GM21825 (cell line): ENCODE data around the gene PLCL2.

ENCODE experiments used
- ATAC-seq: cut with Tn5 transposase; IDR thresholded peaks from one replicate; pipeline ENCODE4 v1.9.1; 2021; ENCODE audit warnings: mild to moderate bottlenecking, moderate library complexity; ENCODE audit not compliant: unreplicated experiment

The PLCL2 gene

DNA sequence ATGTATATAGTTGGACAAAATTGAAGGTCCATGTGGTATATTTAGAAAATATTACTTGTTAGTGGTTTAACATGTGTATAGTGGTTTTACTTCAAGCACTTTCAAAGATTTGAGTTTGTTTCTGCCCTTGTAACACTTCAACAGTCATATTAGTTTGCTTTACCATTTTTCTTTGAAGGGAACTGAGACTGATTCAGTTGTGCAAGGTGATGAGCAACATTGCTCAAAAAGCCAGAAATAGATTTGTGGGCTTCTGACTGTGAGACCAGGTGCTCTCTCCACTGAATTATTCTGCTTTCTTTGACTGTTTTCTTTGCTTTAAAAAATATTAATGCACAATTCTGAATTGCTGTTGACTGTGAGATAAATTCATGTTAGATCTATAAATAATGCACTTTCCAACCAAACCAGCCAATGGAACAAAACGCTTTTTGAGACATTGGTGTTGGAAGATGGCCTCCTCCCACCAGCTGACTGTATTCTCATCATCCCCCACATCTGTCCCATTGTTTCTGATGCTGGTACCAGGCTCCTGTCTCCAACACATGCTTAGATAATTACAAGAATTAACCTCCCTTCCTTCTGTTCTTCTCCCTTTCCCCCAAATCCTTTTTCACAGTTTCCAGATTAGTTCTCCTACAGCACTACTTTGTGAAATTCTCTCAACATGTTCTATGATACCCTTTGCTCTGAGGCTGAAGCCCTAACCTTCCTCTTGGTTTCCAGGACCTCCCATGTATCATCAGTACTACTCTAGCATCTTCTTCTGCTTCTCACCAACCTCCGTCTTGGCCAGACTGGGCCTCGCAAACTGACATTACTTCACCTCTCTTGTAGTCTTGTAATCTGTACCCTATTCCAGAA is 27.9 kb downstream of the PLCL2 start:
- peak; percentile 88 for ATAC-seq

DNA sequence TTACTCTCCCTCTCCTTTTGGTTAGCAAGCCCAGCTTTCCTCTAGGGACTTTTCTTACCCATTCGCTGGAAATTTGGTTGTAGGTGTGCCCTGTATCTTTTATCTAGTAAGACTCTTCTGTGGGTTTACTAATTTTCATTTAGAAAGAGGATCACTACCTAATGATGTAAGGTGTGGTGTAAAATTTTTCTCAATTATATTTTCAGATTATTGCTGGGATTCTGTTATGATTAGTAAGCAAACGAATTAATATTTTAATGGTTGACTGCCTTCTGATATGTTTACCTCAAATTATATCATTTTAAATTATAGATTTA is 28.5 kb downstream of the PLCL2 start:
- ATAC-seq, result no peak

DNA sequence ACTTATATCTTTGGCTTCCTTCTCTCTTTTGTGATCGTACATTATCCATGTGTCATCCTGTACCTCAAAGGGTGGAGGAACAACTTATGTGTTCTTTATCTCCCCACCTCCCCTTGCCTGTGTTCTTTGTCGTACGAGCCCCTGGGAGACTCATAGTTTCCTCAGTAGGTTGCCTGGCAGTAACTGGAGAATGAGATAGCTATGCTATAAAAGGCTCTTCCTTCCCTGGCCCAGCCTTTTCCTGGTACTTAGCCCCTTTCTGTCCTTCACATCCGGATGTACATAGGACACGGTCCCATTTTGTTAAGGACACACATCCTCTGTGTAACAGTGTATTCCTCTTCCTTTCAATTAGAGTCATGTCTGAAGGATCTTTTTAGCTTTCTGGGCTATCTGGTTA is 32.1 kb downstream of the PLCL2 start:
- ATAC-seq, result no peak

DNA sequence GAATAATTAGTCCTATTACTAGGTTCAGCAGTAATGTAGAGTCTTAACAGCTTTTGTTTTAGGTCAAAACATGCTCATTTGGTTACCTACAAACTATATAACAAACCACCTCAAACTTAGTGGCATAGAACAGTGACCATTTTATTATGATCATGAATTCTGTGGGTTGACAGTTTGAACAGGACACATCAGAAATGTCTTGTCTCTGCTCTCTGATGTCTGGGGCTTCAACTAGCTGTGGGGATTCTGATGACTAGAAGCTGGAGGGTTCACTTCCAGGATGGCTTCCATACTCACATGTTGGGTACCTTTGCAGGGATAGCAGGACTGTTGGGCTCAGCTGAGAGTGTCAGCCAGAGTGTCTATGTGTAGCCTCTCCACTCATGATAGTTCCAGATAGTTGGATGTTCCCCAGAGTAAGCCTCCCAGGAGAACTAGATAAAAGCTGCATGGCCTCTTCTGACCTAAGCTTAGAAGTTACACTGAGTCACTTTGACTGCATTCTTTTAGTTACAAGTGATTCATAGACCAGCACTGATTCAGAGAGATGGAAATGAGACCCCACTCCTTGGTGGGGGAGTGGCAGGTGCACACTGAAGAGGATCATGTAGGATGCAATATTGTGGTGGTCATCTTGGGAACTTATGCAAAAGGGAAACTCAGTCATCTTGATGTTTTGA is 32.6 kb downstream of the PLCL2 start:
- no peak for ATAC-seq

DNA sequence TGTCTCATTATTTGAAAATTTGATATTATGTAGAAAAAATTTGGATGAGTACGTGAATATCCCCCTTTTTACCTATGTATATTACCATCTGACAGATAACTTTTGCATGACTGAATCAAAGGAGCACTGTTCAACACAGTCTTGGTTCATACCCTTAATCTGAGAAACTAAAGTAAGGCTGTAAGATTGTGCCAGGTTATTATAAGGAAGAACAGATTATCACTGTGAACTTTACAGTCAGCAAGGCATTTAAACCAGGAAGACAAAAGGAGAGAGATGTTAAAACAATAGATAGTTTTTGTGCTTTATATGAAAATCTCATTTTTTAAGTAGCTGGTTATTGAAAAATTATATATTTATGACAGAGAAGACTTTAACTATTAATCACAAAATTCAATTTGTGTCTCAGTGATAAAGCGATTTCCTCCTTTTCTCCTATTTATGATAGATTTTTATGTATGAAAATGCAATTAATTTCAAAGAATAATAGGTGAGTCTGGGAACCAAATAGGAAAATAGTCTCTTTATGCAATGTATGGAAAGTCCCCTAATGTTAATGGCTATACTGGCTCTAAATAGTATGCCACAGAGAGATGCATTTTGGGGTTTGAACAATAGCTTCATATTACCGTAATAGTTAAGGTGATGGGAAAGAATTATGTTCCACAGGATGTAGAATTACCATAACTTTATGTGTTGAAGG is 33.4 kb downstream of the PLCL2 start:
- no peak for ATAC-seq

DNA sequence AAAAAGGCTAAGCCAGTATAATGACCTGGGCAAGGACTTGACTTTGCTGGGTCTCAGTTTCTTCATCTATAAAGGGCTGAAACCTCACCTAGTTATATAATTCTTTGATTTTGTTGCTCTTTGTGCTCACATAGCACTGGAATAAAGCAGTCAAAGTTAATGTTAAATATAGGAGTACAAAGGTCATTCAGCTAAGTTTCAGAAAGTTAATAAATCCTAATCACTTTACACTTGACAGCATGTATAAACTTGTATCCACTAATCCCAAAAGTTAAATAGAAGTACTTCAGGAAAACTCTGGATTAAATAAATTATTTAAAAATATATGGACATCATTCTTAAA is 33.9 kb downstream of the PLCL2 start:
- ATAC-seq, result no peak

DNA sequence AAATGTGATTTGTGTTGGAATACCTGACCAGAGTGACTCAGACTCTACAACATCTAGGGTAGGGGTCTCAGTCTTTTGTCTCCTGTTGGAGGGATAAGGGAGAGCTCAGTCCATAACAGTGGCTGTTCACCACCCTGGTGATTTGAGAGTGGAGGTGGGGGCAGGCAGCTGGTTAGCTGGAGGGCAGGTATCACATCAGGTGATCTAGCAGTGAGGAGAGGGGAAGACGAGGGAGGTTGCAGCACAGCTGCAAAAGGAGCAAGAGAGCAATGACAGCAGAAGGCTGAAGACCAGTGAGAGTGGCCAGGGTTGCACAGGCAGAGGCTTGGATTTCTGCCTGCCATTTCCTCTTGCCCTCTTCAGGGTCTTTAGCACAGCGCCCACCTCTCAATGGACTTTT is 38.4 kb downstream of the PLCL2 start:
- ATAC-seq, result no peak

DNA sequence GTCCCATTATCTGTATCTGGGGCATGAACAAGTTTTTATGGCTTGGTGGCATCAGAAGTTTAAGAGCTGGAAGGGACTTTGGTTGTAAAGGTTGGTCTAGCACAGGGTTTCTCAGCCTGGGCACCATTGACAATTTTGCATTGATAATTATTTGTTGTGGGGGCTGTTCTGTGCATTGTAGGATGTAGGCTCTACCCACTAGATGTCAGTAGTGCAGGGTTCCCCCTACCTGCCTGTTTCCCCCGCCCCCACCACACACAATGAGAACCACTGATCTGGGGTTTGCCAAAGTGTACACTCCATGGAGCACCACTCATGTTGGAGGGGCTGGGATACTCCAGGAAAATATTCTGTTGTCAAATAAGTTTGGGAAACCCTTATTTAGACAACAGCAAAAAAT is 42.7 kb downstream of the PLCL2 start:
- peak; percentile 44 for ATAC-seq

DNA sequence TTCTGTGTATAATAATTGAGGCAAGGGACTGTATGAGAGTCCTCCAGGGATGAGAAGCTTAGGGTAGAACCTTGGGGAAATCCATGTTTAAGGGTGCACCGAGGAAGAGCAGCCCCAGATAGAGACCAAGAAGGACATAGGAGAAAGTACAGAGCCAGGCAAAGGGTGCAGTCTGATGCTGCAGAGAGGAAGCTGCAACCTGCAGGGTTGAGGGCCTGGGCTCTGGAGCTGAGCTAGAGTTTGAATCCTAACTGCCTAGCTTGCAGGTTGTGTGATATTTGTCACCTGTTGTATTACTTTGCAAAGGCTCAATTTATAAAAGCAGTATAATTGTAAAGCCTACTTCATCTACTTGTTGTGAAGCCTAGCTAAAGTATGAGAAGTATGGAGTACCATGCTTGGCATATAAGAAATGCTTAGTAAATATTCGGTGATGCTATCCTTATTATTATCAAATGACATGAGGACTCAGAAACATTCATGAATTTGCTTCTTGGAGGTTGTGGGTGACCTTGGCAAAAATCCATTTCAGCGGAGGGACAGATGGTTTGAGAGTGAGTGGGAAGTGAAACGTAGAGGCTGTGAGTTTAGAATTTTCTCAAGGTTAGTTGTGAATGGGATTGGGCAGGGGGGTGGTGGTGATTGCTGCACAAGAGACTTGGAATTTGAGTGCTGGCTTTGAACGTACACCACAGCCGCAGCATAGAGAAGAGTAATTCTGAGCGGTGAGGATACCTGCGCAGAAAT is 43.8 kb downstream of the PLCL2 start:
- no peak for ATAC-seq

DNA sequence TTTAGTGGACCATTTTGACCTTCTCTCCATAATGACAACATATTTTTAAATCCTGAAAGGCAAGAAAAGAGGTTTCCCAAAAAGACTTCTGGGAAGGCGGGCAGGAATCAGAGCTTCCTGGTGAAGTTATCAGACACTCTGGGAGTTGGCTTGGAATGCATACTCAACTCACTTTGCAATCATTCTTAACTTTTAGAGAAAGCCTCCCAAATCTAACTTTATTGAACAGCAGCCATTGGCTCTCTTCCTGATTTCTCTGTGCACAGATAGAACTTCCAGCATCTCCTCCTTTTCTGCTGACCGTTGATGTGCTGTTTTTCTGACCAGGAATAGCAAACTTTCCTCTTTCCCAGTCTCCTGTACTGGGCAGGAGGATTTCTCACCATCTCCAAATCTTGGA is 44.6 kb downstream of the PLCL2 start:
- ATAC-seq, result no peak

DNA sequence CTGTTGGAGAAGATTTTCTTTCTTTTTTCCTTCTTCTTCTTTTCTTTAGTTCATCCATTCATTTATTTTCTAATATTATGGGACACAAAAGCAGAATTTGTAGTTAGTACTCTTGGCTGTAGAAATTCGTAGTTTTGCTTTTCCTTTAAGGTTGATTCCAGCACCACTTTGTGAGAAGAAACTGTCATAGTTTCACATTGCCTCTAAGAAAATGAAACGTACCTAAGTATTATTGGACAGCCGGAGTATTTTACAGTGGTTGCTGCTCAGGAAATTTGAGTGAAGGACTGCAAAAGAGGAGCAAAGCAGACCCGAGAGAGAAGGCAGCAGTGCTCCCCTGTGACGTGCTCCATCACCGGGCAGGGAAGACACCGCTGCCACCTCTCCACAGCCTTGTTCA is 48.1 kb downstream of the PLCL2 start:
- ATAC-seq, result no peak

DNA sequence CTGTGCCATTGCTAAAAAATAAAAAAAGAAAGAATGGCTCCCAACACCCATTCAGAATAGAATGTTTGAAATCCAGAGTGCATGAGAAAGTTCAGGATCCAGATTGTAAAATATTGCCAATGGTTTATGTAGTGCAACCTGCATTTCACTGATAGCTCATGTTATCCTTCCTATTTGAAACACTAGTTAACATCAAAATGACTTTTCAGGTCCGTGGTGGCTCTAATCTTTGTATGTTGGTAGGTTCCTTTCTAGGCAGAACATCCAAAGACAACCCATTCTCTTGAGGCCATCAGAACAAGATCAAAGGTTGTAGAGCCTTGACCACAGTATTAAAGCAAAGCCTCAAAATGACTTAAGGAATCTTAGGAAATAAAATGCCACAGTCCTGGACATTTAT is 51.0 kb downstream of the PLCL2 start:
- ATAC-seq, result no peak

DNA sequence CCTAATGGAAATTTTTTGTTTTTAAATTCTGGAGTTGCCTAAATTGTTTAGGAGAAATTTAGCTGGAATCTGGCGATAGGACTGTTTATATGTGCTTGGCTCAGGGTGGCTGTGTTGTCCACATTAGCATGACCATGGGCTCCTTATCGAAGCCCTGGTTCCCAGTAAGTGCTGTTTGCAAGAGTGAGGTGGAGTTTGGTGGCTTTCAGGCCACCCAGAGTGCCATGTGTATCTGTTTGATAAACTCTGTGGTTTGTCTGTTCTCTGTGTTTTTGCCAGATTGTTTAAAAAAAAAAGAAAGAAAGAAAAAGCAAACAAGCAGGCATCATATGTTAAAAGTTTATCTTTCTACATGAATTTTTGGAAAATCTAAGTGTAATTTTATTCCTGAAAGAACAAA is 51.5 kb downstream of the PLCL2 start:
- no peak for ATAC-seq

DNA sequence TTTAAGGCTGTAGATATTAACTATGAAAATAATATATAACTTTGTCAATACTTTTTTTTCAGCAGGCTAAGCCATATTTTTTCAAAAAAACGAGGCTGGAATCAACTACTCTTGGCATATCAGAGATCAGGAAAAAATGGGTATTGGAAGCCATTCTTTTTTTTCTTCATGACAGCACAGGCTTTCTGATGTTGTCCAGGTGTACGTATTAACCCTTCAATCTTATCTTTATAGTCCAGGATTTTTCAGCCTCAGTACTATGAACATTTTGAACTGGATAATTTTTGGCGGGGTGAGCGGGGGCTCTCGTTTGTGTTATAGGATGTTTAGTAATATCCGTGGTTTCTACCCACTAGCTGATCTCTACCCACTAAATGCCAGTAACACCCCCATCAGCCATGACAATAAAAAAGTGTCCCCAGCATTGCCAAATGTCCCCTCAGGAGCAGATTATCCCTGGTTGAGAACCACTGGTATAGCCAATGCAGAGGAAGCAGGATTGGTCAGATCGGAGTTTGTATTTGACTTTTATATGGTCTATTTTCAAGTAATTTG is 52.0 kb downstream of the PLCL2 start:
- no peak for ATAC-seq

DNA sequence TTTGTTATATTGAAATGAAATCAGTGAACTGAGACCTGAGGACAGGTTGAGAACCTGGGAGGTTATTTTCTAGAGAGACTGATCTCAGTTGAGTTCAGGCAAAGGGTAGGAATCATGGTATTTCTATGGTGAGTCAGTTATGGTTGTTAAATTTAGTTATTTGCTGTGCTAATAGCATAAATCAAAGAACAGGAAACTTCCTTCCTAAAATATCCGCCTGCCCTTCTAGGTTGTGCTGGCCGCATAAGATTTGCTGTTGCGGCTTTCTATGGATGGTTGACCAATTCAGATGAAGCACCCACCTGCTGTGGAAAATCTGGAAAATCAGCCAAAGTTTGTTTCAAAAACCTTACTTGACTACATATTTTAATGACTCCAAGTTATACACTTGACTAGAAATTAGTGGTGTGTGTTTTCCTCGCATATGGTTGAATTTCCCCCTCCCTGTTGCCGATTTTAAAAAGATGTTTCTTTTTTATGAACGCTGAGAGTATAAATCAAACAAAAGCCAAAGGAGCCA is 52.6 kb downstream of the PLCL2 start:
- ATAC-seq, result no peak

DNA sequence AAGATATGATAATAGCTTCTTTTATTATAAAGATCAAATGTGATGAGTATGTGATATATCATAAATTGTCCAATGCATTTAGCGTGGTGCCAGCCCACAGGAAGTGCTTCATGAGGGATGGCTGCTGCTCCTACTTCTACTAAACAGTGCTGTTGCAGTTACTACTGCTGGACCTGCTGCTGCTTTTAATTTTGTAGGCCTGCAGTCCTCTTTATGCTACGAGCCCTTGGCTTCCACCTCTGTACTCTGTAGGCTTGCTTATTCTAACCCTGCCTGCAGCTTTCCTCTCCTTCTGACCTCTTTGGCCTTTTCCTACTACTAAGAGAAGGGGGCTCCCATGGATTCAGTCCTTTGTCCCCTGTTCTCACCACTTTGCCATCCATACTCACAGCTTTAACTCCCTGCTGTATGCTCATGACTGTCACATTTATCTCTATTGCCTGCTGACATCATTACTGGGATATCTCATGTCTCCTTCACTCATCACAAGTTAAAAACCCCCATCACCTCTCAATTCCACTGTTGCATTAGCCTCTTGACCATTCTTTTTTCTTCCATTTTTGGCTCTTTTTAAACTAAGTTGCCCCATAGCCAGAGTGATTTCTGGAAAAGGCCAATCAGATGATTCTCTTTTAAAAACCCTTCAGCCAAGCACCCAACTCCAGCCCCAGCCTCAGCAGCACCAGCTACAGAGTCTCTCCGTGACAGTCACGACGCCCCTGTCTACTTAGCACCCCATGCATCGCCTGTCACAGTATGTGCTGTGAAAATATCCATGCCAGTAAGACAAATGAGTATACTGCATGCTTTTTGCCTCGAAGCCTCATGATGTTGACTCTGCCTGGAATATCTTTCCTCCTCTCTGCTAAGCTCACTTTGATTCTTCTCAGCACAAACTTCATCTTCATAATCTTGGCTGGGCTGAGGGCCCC is 56.3 kb downstream of the PLCL2 start:
- ATAC-seq, result no peak

DNA sequence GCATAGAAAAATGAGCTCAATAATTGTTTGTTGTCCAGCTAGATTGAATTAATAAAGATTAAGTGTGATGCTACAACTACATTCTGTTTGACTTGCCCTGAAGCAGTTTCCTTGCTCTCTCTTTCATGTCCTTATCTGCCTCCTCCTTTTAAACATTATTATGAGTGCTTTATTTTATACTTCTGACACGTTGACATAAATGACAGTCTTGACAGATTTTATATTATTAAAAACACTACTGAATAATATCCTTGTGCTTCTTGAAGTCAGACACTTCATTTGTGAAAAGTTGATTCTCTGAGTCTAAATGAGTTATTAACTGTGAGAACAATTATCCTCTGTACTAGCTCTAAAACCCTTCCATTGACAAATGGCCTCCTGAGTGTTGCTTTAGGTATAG is 58.2 kb downstream of the PLCL2 start:
- no peak for ATAC-seq

DNA sequence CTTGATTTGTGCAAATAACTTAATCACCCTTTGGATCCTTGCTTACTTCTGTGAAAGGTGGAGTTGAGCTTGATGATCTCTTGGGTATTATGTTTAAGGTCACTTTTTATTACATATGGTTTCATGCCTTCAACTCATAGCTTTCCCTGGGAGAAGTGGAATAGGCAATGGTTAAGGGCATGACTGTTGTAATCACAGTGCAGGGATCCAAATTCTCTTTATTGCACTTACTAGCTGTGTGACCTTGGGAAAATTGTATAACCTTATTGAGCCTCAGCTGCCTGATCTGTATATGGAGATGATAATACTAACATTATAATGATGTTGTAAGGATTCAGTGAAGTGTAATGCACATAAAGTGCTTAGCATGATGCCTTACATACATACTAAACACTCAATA is 59.1 kb downstream of the PLCL2 start:
- ATAC-seq, result no peak

DNA sequence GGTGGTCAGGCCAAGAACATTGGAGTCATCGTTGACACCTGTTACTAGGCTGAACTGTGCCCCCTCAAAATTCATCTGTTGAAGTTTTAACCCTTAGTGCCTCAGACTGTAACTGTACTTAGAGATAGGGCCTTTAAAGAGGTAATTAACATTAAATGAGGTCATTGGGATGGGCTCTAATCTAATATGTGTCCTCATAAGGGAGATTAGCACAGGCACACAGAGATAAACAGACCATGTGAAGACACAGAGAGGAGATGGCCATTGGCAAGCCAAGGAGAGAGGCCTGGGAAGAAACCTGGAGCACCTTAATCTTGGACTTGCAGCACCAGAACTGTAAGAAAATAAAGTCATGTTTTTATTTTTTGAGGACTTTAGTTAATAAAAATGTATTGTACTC is 59.6 kb downstream of the PLCL2 start:
- ATAC-seq, result no peak

DNA sequence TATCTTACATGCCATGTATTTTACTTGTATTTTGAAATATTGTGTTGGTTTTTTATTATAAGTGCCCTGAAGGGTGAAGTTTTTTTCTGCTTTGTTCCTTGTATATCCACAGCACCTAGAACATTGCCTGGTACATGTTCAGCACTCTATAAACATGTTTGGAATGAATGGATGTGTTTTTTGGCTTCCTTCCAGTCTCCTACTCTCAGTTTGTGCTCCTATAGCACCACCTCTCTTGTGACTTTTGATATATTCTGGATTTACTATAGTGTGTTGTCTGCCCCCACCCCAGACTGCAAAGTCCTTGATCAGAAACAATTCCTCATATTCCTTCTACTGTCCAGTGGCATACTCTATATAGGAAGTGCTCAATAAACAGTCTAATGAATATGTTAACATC is 60.6 kb downstream of the PLCL2 start:
- ATAC-seq, result no peak
